HG03135 (cell line): ENCODE measurements around the gene ZNF772.
"Not testable (repeated sequence)": the region's sequence is repeated elsewhere in the genome, so short reads cannot be mapped to it uniquely, and the experiment has no call there.

Experiments used
- ATAC-seq: cut with Tn5 transposase; IDR thresholded peaks from one replicate; pipeline ENCODE4 v1.9.1; 2021; ENCODE audit warnings: mild to moderate bottlenecking, moderate library complexity; ENCODE audit not compliant: unreplicated experiment

The ZNF772 gene

DNA sequence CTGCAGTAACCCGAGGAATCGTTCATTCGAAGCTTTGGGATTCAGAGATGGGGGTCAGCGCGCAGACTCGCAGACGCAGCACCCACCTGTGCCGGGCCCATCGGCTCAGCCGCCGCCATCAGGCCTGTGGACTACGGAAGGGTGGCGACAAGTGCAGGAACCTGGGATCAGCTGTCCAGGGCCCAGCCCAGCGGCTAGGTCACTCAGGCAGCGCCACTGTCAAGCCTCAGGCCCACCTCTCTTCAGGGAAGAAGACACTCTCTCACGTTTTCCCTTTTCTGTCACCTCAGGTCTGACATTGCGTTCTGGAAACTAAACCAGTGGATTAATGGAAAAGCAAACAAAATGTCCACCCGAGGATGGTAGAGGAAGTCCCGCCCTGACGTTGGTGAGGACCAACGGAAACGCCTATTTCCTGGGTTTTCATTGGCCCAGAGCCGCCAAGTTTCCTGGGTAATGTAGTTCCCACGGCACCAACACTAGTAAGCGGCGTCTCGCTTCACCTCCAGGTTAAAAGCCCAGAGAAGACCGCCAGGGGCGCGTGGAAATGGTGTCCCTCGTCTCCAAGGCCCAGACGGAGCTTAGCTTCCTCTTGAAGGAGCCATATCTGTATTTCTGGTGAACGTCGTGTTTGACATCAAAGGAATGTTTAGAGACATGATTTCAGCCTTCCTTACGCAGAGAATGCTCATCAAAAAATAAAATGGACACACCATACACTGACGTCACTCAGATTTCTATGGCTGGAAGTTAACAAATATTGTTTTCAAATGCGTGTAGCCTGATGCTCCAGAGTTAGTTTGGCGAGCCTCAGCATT is at the start of gene ZNF772:
Gene ZNF772, minus strand, starts transcription at position 376 of the 818 bp plus-strand sequence. Its CDS starts 257 bp downstream, at position 119.
- ATAC-seq = peak; percentile 91

DNA sequence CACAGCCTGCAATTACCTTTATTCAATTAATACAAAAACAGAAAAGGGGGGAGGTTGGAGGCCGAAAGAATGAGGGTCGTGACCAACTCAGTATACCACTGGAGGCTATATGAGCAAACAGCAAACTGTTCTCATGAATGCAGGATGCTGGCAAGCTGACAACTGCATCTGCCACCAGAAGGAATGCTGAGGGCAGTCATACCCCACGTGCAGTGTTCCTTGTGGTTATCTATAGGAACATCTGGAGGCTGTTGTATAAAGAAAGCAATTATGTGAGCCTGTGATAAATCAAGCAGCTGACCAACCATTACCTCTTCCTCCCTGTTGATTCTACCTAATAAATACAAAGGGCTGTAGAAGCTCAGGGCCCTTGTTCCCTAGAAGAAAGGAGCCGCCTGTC is 40.7 kb upstream of the ZNF772 start:
- ATAC-seq = not testable (repeated sequence)

DNA sequence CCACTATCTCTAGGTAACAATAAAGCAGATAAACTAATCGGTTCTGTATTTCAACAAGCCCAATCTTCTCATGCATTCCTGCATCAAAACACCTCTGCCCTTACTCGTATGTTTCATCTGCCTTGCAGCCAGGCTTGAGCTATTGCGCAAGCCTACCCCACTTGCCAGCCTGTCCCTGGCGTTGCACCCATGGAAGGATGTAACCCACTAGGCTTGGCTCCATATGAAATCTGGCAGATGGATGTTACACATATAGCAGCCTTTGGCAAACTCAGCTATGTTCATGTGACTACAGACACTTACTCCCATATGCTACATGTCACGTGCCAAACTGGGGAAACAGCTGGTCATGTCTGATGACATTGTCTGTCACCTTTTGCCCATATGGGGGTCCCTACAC is 37.9 kb upstream of the ZNF772 start:
- ATAC-seq = no peak

DNA sequence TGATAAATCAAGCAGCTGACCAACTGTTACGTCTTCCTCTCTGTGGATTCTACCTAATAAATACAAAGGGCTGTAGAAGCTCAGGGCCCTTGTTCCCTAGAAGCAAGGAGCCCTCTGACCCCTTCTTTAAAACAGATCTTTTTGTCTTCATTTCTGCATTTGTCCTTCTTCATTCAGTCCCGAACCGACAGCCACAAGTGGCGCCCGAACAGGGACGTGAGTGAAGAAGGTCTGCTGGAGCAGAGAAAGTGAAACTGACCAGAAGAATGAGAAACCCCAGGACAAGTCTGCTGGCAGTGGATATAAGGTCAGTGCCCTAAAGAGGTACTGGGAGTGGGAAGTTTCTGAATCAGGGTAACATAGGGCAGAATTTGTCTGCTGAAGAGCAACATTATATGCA is 35.5 kb upstream of the ZNF772 start:
- ATAC-seq = no peak

DNA sequence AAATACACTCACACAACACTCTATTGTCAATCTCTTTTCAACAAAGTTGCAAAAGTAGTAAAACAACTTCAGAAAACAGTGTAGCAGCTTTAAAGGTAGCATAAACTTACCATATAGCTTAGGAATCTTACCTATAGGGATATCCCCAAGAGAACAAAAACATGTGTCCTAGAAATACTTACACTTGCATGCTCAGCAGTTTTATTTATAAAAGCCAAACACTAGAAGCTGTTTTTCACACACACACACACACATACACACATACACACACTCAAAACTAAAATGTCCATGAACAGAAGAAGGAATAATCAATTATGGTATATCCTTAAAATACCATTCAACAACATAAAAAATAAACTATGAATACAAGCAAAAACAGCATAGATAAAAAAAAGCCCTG is 34.1 kb upstream of the ZNF772 start:
- ATAC-seq = no peak

DNA sequence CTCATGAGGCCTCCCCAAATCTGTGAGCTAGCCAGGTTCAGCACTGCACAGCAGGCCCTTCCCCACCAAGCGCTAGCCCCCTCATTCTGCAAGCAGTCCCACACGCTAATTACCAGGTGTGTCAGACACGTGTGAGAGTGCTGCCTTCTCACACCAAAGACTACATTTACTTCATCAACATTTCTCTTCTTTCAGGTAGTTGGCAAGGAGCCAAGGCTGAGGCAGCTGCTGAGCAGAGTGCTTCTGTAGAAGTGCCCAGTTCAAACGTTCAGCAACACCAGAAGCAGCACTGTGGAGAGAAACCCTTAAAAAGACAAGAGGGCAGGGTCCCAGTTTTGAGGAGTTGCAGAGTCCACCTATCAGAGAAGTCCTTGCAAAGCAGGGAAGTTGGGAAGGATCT is 28.8 kb upstream of the ZNF772 start:
- no peak for ATAC-seq

DNA sequence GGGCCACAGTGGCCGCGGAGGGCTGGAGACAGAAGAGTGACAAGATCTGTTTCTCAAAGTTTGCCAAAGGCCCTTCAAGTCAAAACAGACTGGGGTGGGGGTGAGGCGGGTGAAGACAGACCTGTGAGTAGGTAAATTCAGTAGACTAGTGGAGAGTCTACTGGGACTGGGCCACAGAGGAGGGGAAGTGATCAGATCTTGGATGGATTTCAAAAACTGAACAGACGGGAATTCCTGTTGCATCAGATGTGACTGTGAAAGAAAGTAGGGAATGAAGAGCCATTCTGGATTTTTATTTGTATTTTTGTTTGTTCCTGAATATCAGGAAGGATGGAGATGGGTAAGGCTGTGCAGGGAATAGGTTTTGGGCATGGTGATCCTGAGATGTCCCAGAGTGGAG is 23.0 kb upstream of the ZNF772 start:
- ATAC-seq = not testable (repeated sequence)

DNA sequence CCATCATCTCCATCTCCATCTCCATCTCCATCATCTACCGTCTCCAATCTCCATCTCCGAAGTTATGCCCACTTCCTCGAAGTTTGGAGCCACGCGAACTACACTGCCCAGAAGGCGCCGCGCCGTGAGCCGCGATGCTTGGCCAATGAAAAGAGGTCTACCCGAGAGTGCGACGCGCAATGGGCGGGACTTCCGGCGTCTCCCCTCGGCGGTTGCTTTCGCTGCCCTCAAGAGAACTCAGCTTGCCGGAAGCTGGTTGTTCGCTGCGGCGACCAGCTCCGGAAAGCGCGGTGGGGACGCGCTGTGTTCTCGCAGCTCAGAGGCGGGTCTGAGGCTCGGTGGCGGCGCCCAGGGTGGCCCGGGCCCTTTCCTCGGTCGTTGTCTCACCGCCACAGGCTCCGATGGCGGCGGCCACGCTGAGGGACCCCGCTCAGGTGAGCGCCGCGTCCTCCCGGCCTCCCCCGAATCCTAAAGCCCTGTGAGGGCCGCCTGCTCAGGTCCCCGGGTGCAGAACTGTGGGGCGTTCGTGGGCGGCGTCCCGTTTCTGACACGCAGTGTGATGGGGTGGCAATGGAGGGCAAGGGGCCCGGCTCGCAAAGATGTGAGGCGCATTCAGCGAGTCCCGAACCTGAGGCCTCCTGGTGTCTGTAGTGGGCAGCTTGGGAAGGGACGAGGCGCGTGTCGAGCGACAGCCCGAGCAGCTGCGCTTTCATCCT is 22.5 kb upstream of the ZNF772 start, which contains the start of gene ZNF773:
Gene ZNF773, plus strand, starts transcription at position 259 of the 716 bp plus-strand sequence. Its CDS starts 143 bp downstream, at position 402.
- peak; percentile 97 for ATAC-seq

DNA sequence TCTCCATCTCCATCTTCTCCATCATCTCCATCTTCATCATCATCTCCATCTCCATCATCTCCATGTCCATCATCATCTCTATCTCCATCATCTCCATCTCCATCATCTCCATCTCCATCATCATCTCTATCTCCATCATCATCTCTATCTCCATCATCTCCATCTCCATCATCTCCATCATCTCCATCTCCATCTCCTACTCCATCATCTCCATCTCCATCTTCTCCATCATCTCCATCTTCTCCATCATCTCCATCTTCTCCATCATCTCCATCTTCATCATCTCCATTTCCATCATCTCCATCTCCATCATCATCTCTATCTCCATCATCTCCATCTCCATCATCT is 21.9 kb upstream of the ZNF772 start:
- ATAC-seq = not testable (repeated sequence)

DNA sequence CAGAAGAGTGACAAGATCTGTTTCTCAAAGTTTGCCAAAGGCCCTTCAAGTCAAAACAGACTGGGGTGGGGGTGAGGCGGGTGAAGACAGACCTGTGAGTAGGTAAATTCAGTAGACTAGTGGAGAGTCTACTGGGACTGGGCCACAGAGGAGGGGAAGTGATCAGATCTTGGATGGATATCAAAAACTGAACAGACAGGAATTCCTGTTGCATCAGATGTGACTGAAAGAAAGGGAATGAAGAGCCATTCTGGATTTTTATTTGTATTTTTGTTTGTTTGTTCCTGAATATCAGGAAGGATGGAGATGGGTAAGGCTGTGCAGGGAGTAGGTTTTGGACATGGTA is 10.9 kb upstream of the ZNF772 start:
- not testable (repeated sequence) for ATAC-seq

DNA sequence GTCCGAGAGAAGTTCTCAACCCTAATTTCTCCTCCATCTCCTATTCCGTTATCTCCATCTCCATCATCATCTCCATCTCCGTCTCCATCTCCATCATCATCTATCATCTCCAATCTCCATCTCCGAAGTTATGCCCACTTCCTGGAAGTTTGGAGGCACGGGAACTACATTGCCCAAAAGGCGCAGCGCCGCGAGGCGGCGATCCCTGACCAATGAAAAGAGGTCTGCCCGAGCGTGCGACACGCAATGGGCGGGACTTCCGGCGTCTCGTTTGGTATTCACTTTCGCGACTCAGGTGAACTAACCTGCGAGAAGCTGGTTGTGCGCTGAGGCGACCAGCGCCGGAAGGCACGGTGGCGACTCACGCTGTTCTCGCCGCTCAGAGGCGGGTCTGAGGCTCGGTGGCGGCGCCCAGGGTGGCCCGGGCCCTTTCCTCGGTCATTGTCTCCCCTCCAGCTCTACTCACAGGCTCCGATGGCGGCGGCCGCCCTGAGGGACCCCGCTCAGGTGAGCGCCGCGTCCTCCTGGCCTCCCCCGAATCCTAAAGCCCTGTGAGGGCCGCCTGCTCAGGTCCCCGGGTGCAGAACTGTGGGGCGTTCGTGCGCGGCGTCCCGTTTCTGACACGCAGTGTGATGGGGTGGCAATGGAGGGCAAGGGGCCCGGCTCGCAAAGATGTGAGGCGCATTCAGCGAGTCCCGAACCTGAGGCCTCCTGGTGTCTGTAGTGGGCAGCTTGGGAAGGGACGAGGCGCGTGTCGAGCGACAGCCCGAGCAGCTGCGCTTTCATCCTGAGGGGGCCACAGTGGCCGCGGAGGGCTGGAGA is 10.3 kb upstream of the ZNF772 start, which contains the start of gene ZNF419:
Gene ZNF419, plus strand, starts transcription at position 274 of the 822 bp plus-strand sequence. Its CDS starts 201 bp downstream, at position 475.
- ATAC-seq = peak; percentile 92

DNA sequence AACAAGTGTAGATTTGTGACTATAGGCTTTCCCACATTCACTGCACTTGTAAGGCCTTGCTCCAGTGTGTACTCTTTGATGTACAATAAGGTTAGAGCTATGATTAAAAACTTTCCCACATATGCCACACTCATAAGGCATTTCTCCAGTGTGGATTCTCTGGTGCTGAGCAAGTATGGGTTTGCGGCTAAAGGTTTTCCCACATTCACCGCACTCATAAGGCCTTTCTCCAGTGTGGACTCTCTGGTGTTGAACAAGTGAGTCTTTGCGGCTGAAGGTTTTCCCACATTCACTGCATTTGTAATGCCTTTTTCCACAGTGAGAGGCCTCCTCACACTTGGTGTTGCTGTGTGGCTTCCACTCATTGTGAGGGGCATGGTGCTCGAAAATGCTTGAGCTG is 3.7 kb downstream of the ZNF772 start:
- ATAC-seq = no peak

DNA sequence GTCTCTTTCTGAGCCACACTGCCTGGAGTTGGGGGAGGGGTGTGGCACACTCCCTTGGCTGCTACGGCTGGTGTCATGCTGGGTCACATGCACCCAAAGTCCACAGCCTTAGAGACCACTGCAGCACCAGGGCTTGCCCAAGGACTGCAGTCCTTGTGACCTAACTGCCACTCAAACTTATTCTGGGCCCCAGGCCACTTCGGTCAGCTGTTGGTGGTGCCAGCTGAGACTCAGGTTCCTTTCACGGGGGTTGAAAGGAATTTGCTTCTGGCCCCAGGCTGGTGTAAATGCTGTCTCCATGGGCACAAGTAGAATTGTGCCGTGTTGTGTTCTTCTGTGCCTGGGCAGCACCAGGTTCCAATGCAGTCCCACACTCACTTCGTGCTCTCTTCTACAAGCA is 10.9 kb downstream of the ZNF772 start:
- ATAC-seq = no peak

DNA sequence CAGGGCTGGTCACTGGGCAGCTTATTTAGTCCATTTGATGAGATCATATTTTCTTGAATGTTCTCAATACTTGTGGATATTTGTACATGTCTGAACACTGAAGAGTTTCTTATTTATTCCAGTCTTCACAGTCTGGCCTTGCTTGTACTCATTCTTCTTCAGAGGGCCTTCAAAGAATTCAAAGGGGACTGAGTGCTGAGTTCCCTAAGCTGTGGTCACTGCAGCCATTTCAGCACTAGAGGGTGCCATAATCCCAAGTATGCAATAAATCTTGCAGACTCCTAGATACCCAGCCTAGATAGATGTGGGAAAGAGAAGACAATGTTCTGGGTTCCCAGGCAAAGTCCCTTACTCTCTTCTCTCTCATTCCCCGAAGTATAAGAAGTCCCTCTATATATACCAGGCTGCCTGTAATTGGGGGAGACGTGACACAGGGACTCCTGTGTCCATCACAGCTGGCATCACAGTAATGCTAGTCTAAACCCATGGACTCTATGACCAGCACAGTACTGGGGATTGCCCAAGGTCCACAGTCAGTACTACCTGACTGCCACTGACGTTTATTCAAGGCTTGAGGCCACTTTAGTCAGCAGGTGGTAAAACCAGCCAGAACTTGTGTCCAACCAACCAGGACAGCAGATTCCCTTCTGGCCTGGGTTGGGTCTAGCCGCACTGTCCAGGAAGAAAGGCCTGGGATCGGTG is 11.5 kb downstream of the ZNF772 start:
- ATAC-seq = no peak

DNA sequence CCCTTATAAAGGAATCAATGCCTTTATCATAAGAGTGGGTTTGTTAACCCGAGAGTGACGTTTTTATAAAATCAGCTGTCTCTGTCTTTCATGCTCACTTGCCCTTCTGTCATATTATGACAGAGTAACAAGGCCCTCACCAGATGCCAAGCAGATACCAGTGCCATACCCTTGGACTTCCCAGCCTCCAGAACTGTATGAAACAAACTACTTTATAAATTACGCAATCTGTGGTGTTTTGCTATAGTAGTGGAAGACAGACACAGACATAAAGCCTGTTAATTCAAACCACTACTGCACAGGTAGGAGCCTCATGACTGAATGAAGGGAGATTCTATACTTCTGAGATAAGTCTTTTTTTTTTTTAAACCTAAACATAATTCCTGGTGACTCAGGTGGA is 25.1 kb downstream of the ZNF772 start:
- no peak for ATAC-seq

DNA sequence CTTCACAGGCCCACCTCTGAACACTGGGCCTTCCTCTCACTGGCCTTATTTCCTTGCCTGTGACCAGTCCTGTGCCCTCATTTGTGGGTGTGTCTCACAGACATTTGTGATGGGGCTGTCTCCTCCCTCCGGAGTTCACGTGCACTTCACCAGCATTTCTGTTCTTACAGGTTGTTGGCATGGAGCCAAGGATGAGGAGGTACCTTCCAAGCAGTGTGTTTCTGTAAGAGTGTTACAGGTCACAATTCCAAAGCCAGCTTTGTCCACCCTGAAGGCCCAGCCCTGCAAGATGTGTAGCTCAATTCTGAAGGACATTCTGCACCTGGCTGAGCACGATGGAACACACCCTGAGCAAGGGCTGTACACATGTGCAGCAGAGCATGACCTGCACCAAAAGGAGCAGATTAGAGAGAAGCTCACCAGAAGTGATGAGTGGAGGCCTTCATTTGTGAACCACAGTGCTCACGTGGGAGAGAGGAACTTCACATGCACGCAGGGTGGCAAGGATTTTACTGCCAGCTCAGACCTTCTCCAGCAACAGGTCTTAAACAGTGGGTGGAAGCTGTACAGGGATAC is 34.2 kb downstream of the ZNF772 start:
- no peak for ATAC-seq

DNA sequence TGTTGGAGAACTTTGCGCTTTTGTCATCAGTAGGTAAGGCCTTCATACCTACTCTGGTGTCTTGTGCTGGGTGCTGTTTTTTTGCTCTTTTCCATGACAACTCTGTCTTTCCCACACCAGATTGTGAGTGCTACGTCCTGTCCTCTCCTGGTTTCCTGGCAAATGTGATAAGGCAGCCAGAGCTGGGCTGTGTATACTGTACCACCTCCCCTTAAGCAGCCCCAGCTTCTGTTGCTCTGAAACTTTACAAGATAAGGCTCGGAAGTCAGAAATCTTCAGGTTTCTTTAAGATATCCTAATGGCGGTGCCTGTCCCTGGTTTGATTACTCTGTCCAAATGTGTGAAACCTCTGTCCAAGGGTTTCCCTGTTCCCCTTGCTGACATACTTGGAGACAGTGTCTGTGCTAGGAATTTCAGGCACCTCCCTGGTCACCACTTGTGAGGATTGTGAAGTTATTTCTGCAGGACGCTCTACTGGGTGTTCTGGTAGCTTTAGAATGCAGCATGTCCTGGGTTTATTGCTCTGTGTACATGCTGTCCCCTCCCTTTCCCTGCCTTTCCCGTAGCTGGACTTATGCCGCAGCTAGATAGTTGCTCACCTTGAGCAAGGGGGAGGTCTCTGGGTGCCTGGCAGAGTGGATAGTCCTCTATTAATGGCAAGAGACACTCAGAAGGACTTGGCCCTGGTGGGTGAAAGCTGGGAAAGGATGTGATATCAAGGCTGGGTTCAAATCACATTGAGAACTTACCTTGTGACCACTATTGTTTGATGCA is 35.2 kb downstream of the ZNF772 start:
- no peak for ATAC-seq

DNA sequence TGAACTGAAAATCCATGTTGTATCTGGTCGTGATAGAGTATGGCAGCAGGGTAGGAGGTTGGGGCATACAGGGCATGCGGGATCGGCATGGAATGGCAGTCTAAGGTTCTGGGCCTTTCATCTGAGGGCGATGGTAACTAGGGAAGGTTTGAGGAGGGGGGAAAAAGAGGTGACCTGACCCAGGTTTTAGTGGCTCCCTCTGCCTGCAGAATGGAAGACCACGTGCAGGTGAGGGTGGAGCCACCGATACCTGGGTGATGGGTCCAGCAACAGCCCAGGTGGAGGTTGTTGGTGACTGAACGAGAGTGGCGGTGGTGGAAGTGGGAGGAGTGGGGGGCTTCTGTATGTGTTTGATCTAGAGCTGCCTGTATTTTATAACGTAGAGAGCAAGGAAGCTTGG is 38.4 kb downstream of the ZNF772 start:
- ATAC-seq = no peak

DNA sequence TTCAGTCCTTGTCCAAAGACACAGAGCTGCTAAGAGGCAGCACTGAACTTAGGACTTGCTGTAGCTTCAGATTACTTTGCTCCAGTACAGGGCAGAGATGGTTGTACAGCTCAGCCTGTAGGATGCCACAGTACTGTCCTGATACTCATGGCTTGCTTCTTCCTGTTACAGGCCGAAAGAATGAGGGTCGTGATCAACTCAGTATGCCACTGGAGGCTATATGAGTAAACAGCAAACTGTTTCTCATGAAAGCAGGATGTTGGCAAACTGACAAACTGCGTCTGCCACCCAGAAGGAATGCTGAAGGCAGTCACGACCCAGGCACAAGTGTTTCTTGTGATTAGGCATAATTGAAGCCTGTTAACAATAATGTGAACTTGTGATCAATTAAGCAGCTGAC is 39.4 kb downstream of the ZNF772 start:
- no peak for ATAC-seq

DNA sequence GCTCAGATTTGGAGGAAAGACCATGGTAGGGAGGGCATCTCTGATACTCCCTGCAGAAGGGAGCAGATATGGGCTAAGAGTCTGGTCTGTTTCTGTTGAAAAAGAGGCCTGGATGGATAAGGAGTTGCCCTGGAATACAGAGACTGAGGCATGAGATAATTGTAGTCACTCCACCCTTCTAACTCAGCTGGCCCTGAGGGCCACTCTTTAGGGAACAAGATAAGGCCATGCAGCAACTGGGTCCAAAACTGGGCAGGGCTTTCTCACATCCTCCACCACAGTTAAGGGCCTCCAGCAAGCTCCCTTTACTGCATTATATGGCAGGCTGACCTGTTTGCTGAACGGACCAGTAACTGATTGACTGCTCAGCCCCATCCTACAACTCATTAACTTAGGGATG is 40.9 kb downstream of the ZNF772 start:
- no peak for ATAC-seq
